ENCODE results near the gene CTDSPL2.
"Not testable (repeated sequence)": the region's sequence is repeated elsewhere in the genome, so short reads cannot be mapped to it uniquely, and the experiment has no call there.

The CTDSPL2 gene

DNA sequence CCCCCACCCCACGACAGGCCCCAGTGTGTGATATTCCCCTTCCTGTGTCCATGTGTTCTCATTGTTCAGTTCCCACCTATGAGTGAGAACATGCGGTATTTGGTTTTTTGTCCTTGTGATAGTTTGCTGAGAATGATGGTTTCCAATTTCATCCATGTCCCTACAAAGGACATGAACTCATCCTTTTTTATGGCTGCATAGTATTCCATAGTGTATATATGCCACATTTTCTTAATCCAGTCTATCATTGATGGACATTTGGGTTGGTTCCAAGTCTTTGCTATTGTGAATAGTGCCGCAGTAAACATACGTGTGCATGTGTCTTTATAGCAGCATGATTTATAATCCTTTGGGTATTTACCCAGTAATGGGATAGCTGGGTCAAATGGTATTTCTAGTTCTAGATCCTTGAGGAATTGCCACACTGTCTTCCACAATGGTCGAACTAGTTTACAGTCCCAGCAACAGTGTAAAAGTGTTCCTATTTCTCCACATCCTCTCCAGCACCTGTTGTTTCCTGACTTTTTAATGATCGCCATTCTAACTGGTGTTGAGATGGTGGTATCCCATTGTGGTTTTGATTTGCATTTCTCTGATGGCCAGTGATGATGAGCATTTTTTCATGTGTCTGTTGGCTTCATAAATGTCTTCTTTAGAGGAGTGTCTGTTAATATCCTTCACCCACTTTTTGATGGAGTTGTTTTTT lies 26.3 kb downstream of the CTDSPL2 start:
- not testable (repeated sequence) for H3K27ac Mint-ChIP-seq, DNase-seq, ATAC-seq, H3K4me3 Mint-ChIP-seq, H3K27me3 Mint-ChIP-seq, H3K9me3 Mint-ChIP-seq
- peaks cover 58% of the 10 kb centered on the region for H3K4me1 Mint-ChIP-seq
- H3K36me3 Mint-ChIP-seq (ENCODE audit: low read depth) = peaks cover 15% of the 10 kb centered on the region

DNA sequence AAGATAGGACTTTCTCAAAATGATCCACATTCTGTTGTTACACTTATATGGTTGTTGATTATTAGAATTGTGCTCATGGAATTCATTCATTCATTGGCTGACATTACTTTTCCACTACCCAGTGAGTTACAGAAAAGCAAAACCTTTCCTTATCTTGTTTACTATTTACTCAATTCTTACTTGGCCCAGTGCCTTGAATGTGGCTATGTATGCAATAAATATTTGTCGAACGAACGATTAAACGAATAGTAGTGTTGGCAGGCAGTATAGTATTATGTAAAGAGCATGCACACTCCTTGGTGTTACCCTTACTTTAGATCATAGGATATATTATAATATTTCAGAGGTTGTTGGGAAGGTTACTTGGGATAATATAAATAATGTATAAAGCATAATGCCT lies 31.0 kb downstream of the CTDSPL2 start:
- no peak overlapping the region for H3K4me3 Mint-ChIP-seq
- no peaks in the 10 kb centered on the region for H3K9me3 Mint-ChIP-seq
- no peak overlapping the region for H3K27ac Mint-ChIP-seq
- no peak for ATAC-seq
- H3K36me3 Mint-ChIP-seq (ENCODE audit: low read depth) = peaks cover 30% of the 10 kb centered on the region
- no peak for DNase-seq
- peaks cover 27% of the 10 kb centered on the region for H3K4me1 Mint-ChIP-seq
- H3K27me3 Mint-ChIP-seq = no peaks in the 10 kb centered on the region

DNA sequence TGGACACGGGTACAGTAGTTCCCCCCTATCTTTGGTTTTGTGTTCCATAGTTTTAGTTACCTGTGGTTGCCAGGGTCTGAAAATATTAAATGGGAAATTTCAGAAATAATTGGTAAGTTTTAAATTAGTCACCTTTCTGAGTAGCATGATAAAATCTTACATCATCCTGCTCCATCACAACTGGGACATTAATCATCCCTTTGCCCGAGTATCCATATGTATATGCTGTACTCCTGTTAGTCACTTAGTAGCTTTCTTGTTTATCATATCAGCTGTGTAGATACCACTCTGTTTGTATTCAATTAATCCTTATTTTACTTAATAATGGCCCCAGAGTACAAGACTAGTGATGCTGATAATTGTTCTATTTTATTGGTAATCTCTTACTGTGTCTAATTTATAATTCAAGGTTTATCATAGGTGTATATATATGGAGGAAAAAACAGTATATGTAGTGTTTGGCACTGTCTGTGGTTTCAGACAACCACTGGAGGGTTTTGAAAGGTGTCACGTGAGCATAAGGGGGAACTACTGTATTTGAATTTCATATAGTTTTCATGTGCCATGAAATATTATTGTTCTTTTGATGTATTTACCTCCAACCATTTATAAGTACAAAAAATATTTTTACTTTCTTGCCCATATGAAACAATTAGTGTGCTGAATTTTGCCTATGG lies 41.4 kb downstream of the CTDSPL2 start:
- peak overlapping the region; percentile 33 for H3K4me3 Mint-ChIP-seq
- peaks cover 36% of the 10 kb centered on the region for H3K36me3 Mint-ChIP-seq (ENCODE audit: low read depth)

DNA sequence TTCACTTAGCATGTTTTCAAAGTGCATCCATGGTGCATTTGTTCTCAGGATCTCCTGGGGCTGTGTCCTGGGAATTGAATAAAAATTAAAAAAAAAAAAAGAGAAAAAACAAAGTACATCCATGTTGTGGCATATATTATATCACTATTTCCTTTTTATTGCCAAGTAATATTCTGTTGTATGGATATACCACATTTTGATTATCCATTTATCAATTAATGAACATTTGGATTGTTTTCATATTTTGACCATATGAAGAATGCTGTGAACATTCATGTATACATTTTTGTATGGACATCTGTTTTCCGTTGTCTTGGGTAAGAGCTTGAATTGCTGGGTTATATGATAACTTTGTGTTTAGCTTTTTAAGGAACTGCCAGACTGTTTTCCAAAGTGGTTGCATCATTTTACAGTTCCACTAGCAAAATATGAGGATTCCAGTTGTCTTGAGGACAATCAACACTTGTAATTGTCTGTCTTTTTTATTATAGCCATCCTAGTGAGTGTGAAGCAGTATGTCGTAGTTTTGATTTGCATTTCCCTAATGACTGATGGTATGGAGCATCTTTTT lies 44.5 kb downstream of the CTDSPL2 start:
- Mint-ChIP-seq H3K36me3 (ENCODE audit: low read depth) (peaks cover 34% of the 10 kb centered on the region), H3K27ac (no peak overlapping the region), H3K27me3 (no peaks in the 10 kb centered on the region), H3K4me3 (no peak overlapping the region), H3K4me1 (peaks cover 25% of the 10 kb centered on the region), H3K9me3 (peaks cover 5% of the 10 kb centered on the region)
- ATAC-seq (no peak), DNase-seq (no peak)

More for the DNA sequence above, 41.4 kb downstream of the CTDSPL2 start:
- Mint-ChIP-seq H3K27me3 (no peaks in the 10 kb centered on the region), H3K27ac (peak overlapping the region; percentile 74), H3K4me1 (peaks cover 31% of the 10 kb centered on the region), H3K9me3 (peaks cover 5% of the 10 kb centered on the region)
- ATAC-seq (peak; percentile 98), DNase-seq (no peak)

DNA sequence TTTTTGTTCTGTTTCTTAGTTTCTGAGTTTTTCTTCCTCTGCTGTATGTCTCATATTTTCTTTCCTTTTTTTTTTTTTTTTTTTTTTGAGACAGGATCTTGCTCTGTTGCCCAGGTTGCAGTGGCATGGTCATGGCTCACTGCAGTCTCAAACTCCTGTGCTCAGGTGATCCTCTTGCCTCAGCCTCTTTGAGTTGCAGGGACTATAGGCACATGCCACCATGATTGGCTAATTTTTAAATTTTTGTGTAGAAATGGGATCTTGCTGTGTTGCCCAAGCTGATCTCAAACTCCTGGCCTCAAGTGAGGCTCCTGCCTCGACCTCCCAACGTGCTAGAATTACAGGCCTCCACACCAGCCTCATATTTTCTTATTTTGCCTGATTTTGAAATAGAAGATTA lies 51.9 kb downstream of the CTDSPL2 start:
- Mint-ChIP-seq H3K4me1 (no peaks in the 10 kb centered on the region), H3K27me3 (no peaks in the 10 kb centered on the region), H3K36me3 (ENCODE audit: low read depth) (peaks cover 7% of the 10 kb centered on the region), H3K4me3 (no peak overlapping the region), H3K27ac (no peak overlapping the region), H3K9me3 (no peaks in the 10 kb centered on the region)
- DNase-seq = no peak
- no peak for ATAC-seq

DNA sequence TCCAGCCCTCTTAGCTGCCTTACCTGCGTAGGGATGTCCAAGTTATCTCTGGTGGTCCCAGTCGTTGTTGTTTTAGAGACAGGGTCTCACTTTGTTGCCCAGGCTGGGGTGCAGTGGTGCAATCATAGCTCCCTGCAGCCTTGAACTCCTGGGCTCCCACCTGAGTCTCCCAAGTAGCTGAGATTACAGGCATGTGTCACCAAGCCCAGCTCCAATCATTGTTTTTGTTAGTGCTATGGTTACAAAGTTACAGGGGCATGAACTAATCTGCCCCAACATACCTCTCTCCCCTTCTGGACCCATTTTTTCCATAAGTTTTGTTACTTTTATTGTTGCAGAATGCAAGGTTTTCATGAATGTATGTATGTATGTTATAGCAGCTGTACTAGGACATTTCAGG lies 54.7 kb downstream of the CTDSPL2 start:
- no peak overlapping the region for H3K27ac Mint-ChIP-seq
- H3K27me3 Mint-ChIP-seq = no peaks in the 10 kb centered on the region
- DNase-seq (no peak), ATAC-seq (no peak)
- no peak overlapping the region for H3K4me3 Mint-ChIP-seq
- no peaks in the 10 kb centered on the region for H3K9me3 Mint-ChIP-seq
- peaks cover 6% of the 10 kb centered on the region for H3K36me3 Mint-ChIP-seq (ENCODE audit: low read depth)
- peaks cover 11% of the 10 kb centered on the region for H3K4me1 Mint-ChIP-seq

DNA sequence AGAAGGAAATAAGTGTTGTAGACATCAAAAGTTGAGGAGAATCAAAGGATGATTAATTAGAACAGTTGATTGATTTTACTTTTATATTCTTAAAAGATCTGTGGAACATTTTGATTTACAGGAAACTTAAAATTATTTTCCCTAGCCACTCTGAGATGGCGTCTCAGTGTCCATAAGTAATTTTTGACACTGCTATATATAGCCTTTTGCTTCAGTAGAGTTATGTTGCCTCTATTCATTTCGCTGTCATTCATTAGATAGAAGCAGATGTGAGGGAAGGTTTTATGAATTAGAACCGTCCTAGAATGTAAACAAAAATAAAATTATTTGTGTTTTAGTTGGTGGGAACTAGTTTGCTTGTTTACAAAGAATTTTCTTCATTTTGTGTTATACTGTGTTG lies 58.5 kb downstream of the CTDSPL2 start:
- Mint-ChIP-seq H3K9me3 (no peaks in the 10 kb centered on the region), H3K27ac (no peak overlapping the region), H3K27me3 (no peaks in the 10 kb centered on the region), H3K4me3 (no peak overlapping the region), H3K4me1 (peaks cover 31% of the 10 kb centered on the region), H3K36me3 (ENCODE audit: low read depth) (peaks cover 28% of the 10 kb centered on the region)
- DNase-seq (no peak), ATAC-seq (no peak)

DNA sequence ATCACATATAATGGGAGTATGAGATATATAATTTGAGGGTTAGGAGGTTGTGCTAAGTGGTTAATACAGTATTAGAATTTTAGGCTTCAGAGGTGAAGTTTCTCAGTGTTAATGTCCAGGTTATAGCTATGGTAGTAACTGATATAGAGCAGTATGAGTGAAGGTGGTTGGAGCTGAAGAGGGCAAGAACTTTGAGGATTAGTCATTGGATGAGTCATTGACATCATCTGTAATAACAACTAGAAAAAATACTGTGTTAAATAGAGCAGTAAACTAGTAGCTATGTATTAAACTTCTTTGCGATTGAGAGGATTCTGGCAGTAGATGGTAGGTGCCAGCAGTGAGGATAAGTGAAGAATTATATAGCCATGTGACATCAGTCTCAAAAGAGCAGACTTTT lies 62.0 kb downstream of the CTDSPL2 start:
- DNase-seq = no peak
- Mint-ChIP-seq H3K36me3 (ENCODE audit: low read depth) (peaks cover 38% of the 10 kb centered on the region), H3K4me1 (peaks cover 31% of the 10 kb centered on the region), H3K4me3 (no peak overlapping the region), H3K9me3 (no peaks in the 10 kb centered on the region), H3K27me3 (no peaks in the 10 kb centered on the region), H3K27ac (peak overlapping the region; percentile 65)
- peak; percentile 93 for ATAC-seq

DNA sequence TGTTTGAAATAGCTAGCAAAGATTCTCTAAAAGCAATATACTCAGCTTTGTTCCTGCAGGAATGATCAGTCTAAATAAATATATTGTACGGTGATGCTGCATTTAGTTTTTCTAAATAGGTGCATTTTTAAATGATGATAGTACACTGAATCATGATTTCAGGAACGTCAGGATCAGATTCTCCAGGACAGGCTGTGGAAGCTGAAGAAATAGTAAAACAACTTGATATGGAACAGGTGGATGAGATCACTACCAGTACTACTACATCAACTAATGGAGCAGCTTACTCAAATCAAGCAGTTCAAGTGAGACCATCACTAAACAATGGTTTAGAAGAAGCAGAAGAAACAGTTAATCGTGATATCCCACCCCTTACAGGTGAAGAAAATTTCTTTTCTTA lies 63.2 kb downstream of the CTDSPL2 start:
- DNase-seq = no peak
- peaks cover 42% of the 10 kb centered on the region for H3K36me3 Mint-ChIP-seq (ENCODE audit: low read depth)
- peaks cover 28% of the 10 kb centered on the region for H3K4me1 Mint-ChIP-seq
- no peaks in the 10 kb centered on the region for H3K27me3 Mint-ChIP-seq
- H3K9me3 Mint-ChIP-seq = no peaks in the 10 kb centered on the region
- H3K4me3 Mint-ChIP-seq = no peak overlapping the region
- ATAC-seq = no peak
- H3K27ac Mint-ChIP-seq = no peak overlapping the region

DNA sequence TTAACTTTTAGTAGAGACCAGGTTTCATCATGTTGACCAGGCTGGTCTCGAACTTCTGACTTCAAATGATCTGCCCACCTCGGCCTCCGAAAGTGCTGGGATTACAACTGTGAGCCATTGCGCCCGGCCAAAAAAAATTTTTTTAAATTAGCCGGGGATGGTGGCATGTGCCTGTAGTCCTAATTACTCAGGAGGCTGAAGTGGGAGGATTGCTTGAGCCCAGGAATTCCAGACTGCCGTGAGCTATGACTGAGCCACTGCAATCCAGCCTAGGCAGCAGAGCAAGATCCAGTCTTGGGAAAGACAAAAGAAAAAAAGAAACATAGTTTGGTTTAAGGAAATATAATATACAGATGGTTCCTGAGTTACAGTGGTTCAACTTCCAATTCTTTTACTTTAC lies 64.6 kb downstream of the CTDSPL2 start:
- ATAC-seq (no peak), DNase-seq (no peak)
- Mint-ChIP-seq H3K9me3 (no peaks in the 10 kb centered on the region), H3K27me3 (no peaks in the 10 kb centered on the region), H3K4me1 (peaks cover 20% of the 10 kb centered on the region), H3K4me3 (no peak overlapping the region), H3K36me3 (ENCODE audit: low read depth) (peaks cover 47% of the 10 kb centered on the region), H3K27ac (no peak overlapping the region)

DNA sequence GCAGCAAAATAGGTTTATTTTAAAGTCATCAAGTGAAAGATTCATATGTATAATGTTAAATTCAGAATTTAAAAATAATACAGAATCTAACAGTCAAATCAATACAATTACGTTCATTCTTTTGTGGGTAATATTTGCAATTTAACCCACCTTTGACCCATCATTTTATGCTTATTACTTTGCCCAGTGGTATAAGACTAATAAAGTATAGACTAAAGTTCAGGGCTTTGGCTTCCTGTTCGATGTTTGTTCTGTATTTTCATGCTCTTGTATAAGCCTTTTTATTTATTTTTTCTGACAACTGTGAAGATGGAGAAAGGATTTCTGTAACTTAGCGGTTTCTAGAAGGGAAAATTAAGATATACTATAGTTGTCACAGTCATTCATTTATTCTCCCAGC lies 65.2 kb downstream of the CTDSPL2 start:
- Mint-ChIP-seq H3K4me1 (peaks cover 20% of the 10 kb centered on the region), H3K36me3 (ENCODE audit: low read depth) (peaks cover 41% of the 10 kb centered on the region), H3K9me3 (no peaks in the 10 kb centered on the region), H3K27ac (peak overlapping the region; percentile 9), H3K4me3 (no peak overlapping the region), H3K27me3 (no peaks in the 10 kb centered on the region)
- ATAC-seq (no peak), DNase-seq (no peak)

DNA sequence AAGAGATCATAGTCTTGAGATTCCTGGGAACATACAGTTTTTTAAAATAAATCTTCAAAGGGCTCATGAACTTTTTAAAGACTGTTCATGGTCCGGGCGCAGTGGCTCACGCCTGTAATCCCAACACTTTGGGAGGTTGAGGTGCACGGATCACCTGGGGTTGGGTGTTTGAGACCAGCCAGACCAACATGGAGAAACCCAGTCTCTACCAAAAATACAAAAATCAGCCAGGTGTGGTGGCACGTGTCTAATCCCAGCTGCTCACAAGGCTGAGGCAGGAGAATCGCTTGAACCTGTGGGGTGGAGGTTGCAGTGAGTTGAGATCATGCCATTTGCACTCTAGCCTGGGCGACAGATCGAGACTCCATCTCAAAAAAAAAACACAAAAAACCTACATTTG lies 68.1 kb downstream of the CTDSPL2 start:
- ATAC-seq = no peak
- no peak overlapping the region for H3K27ac Mint-ChIP-seq
- peaks cover 8% of the 10 kb centered on the region for H3K4me1 Mint-ChIP-seq
- peaks cover 27% of the 10 kb centered on the region for H3K36me3 Mint-ChIP-seq (ENCODE audit: low read depth)
- H3K27me3 Mint-ChIP-seq = no peaks in the 10 kb centered on the region
- no peak overlapping the region for H3K4me3 Mint-ChIP-seq
- no peaks in the 10 kb centered on the region for H3K9me3 Mint-ChIP-seq
- DNase-seq = no peak

DNA sequence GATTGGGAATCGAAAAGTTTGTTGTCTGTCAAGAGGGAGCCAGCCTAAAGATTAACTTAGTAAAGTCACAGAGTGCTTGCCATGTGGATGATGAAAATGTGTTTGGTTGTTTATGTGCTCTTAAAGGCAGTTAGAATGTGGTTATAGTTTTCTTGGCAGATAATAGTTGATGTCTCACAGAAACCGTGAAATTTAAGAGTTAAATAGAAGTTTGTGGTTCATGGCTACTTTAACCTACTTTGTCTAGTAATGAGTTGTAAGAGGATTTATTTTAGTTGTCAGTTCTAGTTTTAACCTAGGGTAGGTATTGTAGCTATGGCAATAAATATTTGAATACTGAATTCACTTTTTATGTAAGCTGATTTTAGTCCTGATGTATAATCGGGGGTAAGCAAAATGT lies 73.1 kb downstream of the CTDSPL2 start:
- peaks cover 18% of the 10 kb centered on the region for H3K36me3 Mint-ChIP-seq (ENCODE audit: low read depth)
- peak overlapping the region; percentile 1 for H3K27ac Mint-ChIP-seq
- ATAC-seq = peak; percentile 40
- DNase-seq = no peak
- H3K27me3 Mint-ChIP-seq = no peaks in the 10 kb centered on the region
- H3K4me1 Mint-ChIP-seq = peaks cover 17% of the 10 kb centered on the region
- no peak overlapping the region for H3K4me3 Mint-ChIP-seq
- no peaks in the 10 kb centered on the region for H3K9me3 Mint-ChIP-seq

DNA sequence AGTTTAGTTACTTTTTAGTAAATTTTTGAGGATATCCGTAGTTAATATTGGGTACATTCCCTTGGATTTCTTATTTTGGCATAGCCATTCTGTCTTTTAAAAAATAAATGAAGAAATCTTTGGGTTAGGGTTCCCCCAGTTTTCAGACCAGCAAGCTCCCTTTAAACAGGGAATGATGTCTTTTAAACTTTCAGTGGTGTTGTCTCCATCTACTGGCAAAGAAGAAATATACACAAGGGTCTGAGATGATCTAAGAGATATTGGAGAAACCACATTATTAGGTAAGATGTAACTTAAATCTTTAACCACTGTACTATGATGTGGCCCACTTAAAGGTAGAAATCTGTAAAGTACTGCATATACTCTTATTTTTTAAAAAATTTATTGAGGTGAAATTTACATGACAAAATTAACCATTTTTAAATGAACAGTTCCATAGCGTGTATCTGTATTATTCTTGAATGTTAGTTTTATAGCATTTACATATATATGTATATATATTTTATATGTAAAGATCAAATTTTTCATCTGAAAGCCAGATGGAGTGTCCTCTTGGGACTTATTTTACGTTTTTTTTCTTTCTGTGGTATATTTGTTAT lies 74.4 kb downstream of the CTDSPL2 start:
- peak overlapping the region; percentile 4 for H3K27ac Mint-ChIP-seq

DNA sequence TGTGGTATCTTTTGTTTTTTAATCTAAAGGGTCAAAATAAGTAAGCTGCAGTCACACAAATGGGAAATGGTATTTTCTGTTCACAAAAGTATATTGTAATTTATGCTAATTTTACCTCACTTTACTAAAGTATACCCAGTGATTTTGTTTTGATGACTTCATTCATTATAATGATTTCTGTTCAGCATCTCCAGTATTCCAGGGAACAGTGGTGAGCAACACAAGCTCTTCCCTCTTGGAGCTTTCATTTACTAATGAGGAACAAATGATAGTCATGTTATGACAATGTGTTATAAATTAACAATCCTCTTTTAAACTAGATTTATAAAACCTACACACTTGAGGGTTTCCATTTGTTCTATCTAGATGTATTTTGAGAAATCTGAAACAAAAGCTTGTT lies 89.0 kb downstream of the CTDSPL2 start:
- Mint-ChIP-seq H3K36me3 (ENCODE audit: low read depth) (peaks cover 22% of the 10 kb centered on the region), H3K27me3 (no peaks in the 10 kb centered on the region), H3K4me1 (peaks cover 4% of the 10 kb centered on the region), H3K9me3 (no peaks in the 10 kb centered on the region), H3K4me3 (no peak overlapping the region), H3K27ac (no peak overlapping the region)
- ATAC-seq = no peak
- DNase-seq = no peak

More for the DNA sequence above, 74.4 kb downstream of the CTDSPL2 start:
- Mint-ChIP-seq H3K9me3 (no peaks in the 10 kb centered on the region), H3K27me3 (no peaks in the 10 kb centered on the region), H3K4me1 (peaks cover 17% of the 10 kb centered on the region), H3K36me3 (ENCODE audit: low read depth) (peaks cover 15% of the 10 kb centered on the region), H3K4me3 (no peak overlapping the region)
- no peak for DNase-seq
- ATAC-seq = peak; percentile 57
